HL-60 (cell line): ENCODE measurements around the gene P2RY13.

Experiments
- DNase-seq, 2 experiments: peaks; one replicate each; pipeline ENCODE4 v3.0.0-alpha.2; 2010 to 2020; ENCODE audit warnings: low read depth in 1 of 2, low spot score in 1 of 2
- H3K27ac ChIP-seq: fragments of 250-450 bp; sonication (Bioruptor Pico); replicated peaks from 2 replicates; pipeline ENCODE4 v1.5.1; 2020; ENCODE audit warnings: mild to moderate bottlenecking, moderate library complexity
- H3K27me3 ChIP-seq: fragments of 250-450 bp; sonication (Bioruptor Pico); 2 replicates; pipeline ENCODE4 v1.5.1; 2021; ENCODE audit warnings: mild to moderate bottlenecking, moderate library complexity; ENCODE audit not compliant: insufficient read depth, poor library complexity, severe bottlenecking
- H3K4me3 ChIP-seq: replicated peaks from 2 replicates; pipeline ENCODE4 v1.5.1; 2011; ENCODE audit warnings: mild to moderate bottlenecking, control low read depth, low read length; ENCODE audit not compliant: insufficient read depth
- CTCF ChIP-seq: IDR thresholded peaks from one replicate; pipeline ENCODE4 v1.5.1; 2011; ENCODE audit warnings: low read length, control low read depth, inconsistent platforms; ENCODE audit not compliant: insufficient read depth
- GABPA ChIP-seq: IDR thresholded peaks from 2 replicates; pipeline ENCODE4 v1.6.1; 2012; ENCODE audit warnings: low read depth
- POLR2AphosphoS5 ChIP-seq: IDR thresholded peaks from 2 replicates; pipeline ENCODE4 v1.6.1; 2012; ENCODE audit warnings: low read depth
- REST ChIP-seq: IDR thresholded peaks from 2 replicates; pipeline ENCODE4 v1.6.1; 2012; ENCODE audit warnings: low read depth; ENCODE audit not compliant: insufficient replicate concordance
- SPI1 ChIP-seq: IDR thresholded peaks from 2 replicates; pipeline ENCODE4 v1.6.1; 2012; ENCODE audit warnings: low read depth, mild to moderate bottlenecking, borderline replicate concordance

The P2RY13 gene

GRCh38 chr3:151309566-151309965 lies 19.8 kb downstream of the P2RY13 start:
- TF ChIP-seq GABPA, result no peak
- TF ChIP-seq CTCF, result no peak
- no peak for DNase-seq
- H3K27me3 ChIP-seq, result no peaks in the 10 kb centered on the region
- H3K27ac ChIP-seq, result no peak overlapping the region
- H3K4me3 ChIP-seq, result no peak overlapping the region

GRCh38 chr3:151307583-151308488 lies 21.5 kb downstream of the P2RY13 start:
- H3K27ac ChIP-seq, result no peak overlapping the region
- no peak overlapping the region for H3K4me3 ChIP-seq
- no peak for DNase-seq
- no peaks in the 10 kb centered on the region for H3K27me3 ChIP-seq
- no peak for TF ChIP-seq CTCF
- TF ChIP-seq SPI1, result no peak
- no peak for TF ChIP-seq REST
- no peak for TF ChIP-seq GABPA
- TF ChIP-seq POLR2AphosphoS5, result no peak

- no peak for DNase-seq
- no peak for TF ChIP-seq GABPA
- TF ChIP-seq CTCF, result no peak
- no peak for TF ChIP-seq SPI1
- TF ChIP-seq POLR2AphosphoS5, result no peak
- TF ChIP-seq REST, result no peak
- Histone ChIP-seq H3K27ac (no peak overlapping the region), H3K27me3 (no peaks in the 10 kb centered on the region), H3K4me3 (no peak overlapping the region)
Measured at GRCh38 chr3:151307131-151307530, 22.2 kb downstream of the P2RY13 start.
